Coronary artery (tissue), 2 donors: Measurements from ENCODE around the gene ARHGAP24.

Source experiments
- DNase-seq: peaks from one replicate; pipeline ENCODE4 v3.0.0-alpha.2; 2017; ENCODE audit warnings: low spot score
- H3K27ac ChIP-seq, 2 donors: fragments of 200-600 bp; sonication (generic); one replicate each; pipeline ENCODE4 v1.5.1; 2016 to 2019
- H3K4me3 ChIP-seq: fragments of 200-600 bp; sonication (generic); 2 replicates; pipeline ENCODE4 v1.5.1; 2016; ENCODE audit warnings: mild to moderate bottlenecking, moderate library complexity
- TF ChIP-seq, protein P1 (sequence below): fragments of 200-600 bp; sonication (generic); IDR thresholded peaks from one replicate; pipeline ENCODE4 v1.5.1; 2019; ENCODE audit warnings: antibody characterized with exemption

Gene ARHGAP24

DNA sequence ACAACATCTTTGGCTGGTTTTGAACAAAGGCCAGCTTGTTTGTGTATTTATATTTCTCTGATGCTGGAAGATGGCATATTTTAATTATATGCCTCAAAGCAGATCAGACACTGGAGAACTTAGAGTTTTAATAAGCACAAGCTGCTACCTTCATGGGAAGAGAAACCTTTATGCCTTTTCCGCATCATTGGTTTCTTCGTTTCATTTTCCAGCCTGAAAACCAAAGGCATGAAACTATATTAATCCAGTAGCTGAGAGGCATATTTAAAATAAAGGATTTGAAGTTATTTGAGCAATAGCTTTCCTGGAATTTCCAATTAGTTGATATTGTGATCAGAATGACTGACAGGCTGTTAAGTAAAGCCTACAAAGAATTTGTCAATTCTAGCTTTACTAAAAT is 141.0 kb downstream of the ARHGAP24 start:
- TF ChIP-seq, protein P1, sequence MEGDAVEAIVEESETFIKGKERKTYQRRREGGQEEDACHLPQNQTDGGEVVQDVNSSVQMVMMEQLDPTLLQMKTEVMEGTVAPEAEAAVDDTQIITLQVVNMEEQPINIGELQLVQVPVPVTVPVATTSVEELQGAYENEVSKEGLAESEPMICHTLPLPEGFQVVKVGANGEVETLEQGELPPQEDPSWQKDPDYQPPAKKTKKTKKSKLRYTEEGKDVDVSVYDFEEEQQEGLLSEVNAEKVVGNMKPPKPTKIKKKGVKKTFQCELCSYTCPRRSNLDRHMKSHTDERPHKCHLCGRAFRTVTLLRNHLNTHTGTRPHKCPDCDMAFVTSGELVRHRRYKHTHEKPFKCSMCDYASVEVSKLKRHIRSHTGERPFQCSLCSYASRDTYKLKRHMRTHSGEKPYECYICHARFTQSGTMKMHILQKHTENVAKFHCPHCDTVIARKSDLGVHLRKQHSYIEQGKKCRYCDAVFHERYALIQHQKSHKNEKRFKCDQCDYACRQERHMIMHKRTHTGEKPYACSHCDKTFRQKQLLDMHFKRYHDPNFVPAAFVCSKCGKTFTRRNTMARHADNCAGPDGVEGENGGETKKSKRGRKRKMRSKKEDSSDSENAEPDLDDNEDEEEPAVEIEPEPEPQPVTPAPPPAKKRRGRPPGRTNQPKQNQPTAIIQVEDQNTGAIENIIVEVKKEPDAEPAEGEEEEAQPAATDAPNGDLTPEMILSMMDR = no peak
- no peak for DNase-seq
- Histone ChIP-seq H3K27ac (no peak overlapping the region), H3K4me3 (no peak overlapping the region)

DNA sequence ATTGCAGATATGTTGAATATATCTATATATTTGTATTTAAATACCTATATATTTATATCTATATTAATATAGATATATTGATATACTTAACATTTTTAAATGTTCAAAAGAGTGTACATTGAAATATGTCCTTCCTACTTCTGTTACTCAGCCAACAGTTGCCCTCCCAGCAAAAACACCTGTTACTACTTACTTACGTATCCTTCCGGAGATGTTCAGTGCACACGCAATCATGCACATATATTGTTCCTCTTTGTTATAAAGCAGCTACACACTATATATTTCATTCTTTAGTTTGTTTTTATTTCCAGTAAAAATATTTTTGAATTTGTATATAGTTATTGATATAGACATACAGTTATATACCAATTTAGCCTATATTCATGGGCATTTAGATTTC is 142.3 kb downstream of the ARHGAP24 start:
- TF ChIP-seq, protein P1 = no peak
- DNase-seq = no peak
- Histone ChIP-seq H3K27ac (no peak overlapping the region), H3K4me3 (no peak overlapping the region)

DNA sequence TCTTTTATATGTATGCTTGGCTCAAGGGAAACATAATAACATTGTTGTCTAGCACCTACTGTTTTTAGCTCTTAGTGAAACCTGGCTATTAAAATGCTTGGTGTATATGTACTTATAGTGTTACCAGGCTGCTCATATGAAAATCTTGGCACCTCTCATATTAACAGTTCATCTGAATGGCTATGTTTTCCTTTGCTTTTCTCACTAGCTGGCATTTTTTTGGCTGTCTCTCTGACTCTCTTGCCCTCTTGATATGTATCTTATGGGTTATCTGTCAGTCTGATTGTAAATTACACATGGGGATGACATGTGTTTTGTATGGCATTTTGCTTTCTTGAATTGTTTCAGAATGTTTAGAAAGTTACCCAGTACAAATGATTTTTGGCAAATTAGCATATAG is 158.0 kb downstream of the ARHGAP24 start:
- TF ChIP-seq, protein P1 = no peak
- no peak overlapping the region for H3K4me3 ChIP-seq
- no peak for DNase-seq
- H3K27ac ChIP-seq = no peak overlapping the region

DNA sequence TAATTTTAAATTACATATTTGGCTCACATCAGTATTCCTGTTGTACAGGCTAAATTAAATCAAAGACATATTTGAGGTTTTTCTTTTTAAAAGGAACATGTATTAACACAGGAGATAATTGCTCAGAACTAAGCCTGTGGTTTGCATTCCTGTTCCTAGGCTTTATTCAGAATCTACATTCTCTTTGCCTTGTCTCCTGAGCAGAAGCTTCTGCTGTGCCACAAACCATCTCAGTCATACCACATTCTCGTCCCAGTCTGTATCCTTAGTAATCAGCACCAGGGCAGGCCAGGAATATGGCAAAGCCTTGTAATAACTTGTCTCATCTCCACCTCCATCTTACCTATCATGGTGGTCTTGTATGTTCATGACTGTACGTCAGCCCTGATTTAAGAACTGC is 162.8 kb downstream of the ARHGAP24 start:
- TF ChIP-seq, protein P1 = no peak
- no peak for DNase-seq
- no peak overlapping the region for H3K27ac ChIP-seq
- no peak overlapping the region for H3K4me3 ChIP-seq

DNA sequence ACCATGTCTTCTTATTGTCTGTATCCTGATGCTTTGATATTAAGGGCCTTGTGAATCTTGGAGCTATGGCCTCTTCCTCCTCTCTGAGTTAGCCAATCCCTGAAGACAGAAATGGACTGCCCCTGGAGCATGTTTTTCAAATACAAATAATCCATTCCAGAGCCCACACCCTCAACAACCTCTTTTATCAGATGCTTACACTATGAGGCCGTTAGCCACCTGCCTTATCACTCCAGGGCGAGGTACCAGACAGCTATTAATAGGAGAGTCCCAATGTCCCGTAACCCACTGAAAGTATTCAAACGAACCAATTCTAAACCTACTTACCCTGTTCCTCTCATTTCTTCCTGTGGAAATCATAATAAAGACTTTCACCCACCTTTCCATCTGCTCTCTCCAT is 165.0 kb downstream of the ARHGAP24 start:
- no peak overlapping the region for H3K4me3 ChIP-seq
- no peak for DNase-seq
- H3K27ac ChIP-seq = no peak overlapping the region
- TF ChIP-seq, protein P1 = no peak

DNA sequence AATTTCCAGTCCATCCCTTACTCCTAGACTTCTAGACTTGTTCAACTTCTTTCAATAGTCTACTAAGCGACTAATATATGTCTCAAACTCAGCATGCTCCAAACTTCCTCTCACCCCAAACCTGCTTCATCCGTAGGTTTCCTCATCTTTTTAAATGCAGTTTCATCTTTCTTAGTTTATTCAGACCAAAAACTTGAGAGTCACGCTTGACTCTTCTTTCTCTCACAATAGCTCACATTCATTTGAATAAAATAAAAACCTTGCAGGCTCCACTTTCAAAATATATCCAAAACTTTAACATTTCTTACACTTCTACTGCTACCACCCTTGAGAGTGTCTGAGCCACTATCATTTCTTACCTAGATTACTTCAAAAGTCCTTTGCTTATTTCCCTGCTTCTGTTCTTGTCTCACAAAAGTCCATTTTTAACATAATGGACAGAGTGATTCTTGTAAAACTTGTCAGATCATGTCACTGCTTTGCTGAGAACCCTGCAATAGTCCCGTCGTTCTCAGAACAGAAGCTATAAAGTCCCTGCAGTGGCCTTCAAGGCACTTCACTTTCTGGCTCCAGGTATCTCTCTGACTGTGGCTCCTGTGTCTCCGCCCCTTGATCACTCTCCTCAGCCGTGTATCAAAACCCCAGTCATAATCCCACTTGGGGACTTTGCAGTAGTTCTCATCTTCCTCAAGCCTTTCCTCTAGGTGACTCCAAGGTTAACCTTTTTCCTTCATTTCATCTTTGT is 167.6 kb downstream of the ARHGAP24 start:
- TF ChIP-seq, protein P1 = no peak
- Histone ChIP-seq H3K27ac (no peak overlapping the region), H3K4me3 (no peak overlapping the region)
- no peak for DNase-seq

DNA sequence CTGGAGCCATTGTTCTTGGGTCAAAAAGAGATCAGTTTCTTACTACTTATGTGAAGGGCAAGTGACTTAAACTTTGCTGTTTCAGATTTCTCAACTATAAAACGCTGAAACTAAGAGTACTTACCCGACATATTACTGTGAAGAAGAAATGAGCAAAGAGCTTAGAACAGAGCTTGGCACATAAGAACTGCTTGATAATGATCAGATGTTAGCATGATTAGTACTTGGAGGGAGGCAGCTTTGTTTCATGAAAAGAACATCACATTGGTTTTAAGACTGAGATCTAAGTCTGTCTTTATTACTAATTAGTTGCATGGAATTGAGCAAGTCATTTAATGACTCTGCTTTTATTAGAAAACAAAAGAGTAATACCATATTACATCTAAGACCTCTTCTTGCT is 169.1 kb downstream of the ARHGAP24 start:
- TF ChIP-seq, protein P1 = no peak
- Histone ChIP-seq H3K4me3 (no peak overlapping the region), H3K27ac (no peak overlapping the region)
- DNase-seq = no peak
